ENCODE results near the gene YDJC. TPM values are rescaled to one million over a fixed set of nuclear protein-coding genes. Genes with fewer than 3 reads are reported as not detected.

YDJC gene
- total RNA-seq, 1 experiment from 2014 or later = 79.4 TPM

DNA sequence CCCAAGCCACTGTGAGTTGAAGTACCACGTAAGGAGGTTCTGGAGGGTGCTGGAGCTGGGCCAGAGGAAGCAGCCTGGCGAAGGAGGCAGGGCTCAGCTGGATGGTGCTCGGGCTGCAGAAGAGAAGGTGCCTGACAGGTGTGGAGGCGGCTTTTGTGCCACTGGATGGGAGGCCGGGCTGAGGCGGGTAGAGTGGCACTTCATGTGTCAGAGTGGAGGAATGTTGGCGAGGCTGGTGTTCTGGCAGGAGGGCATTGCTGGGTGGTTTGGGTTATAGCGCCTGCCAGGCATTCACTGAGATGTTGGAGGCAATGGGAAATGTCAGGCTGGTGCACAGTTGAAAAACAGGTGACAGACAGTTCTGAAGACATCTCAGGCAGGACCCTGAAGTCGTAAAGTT, 38.1 kb downstream of the YDJC start:
- TF ChIP-seq CTCF (conservative IDR thresholded peaks at IDR 0.05; ENCODE audit: low read depth, low read length) = no peak
- no peak for TF ChIP-seq EZH2 (IDR thresholded peaks at IDR 0.05; ENCODE audit: low read length, unreplicated experiment)
- no peak for TF ChIP-seq EZH2phosphoT487 (IDR thresholded peaks at IDR 0.05; ENCODE audit: borderline replicate concordance, low read length)
- H4K20me1 ChIP-seq (ENCODE audit: low read length) = peaks cover 47% of the 10 kb centered on the region; the same call in 1 of the 2 replicates
- no peak overlapping the region for H3K4me2 ChIP-seq (ENCODE audit: low read length)
- H2AFZ ChIP-seq (ENCODE audit: low read length) = no peak overlapping the region
- H3K4me3 ChIP-seq (ENCODE audit: low read length) = no peak overlapping the region
- H3K27ac ChIP-seq (ENCODE audit: low read length) = no peak overlapping the region
- peak; percentile 26 for DNase-seq
- intact Hi-C loops (cut with micrococcal nuclease) = no loop called here
- H3K9ac ChIP-seq (ENCODE audit: low read length) = no peak overlapping the region
- POLR2A ChIA-PET (ENCODE audit: unreplicated experiment) = no interaction called here
- H3K9me2 ChIP-seq (replicated peaks; ENCODE audit: low read length) = no peaks in the 10 kb centered on the region
- H3K9me3 ChIP-seq (ENCODE audit: low read length) = no peaks in the 10 kb centered on the region
- ATAC-seq = peak; percentile 37
- no TSS peak for BruUV-seq (replicated peaks)
- no peaks in the 10 kb centered on the region for H3K27me3 ChIP-seq (ENCODE audit: low read length)
- peaks cover 19% of the 10 kb centered on the region for H3K36me3 ChIP-seq (ENCODE audit: low read depth, low read length)
- H3F3A ChIP-seq (ENCODE audit: low read length, unreplicated experiment) = no peaks in the 10 kb centered on the region
- CTCF ChIA-PET = no interaction called here
- H3K4me1 ChIP-seq (ENCODE audit: insufficient read depth, low read length) = peaks cover 5% of the 10 kb centered on the region; the same call in 1 of the 2 replicates
- H3K79me2 ChIP-seq (ENCODE audit: low read length) = peaks cover 95% of the 10 kb centered on the region

DNA sequence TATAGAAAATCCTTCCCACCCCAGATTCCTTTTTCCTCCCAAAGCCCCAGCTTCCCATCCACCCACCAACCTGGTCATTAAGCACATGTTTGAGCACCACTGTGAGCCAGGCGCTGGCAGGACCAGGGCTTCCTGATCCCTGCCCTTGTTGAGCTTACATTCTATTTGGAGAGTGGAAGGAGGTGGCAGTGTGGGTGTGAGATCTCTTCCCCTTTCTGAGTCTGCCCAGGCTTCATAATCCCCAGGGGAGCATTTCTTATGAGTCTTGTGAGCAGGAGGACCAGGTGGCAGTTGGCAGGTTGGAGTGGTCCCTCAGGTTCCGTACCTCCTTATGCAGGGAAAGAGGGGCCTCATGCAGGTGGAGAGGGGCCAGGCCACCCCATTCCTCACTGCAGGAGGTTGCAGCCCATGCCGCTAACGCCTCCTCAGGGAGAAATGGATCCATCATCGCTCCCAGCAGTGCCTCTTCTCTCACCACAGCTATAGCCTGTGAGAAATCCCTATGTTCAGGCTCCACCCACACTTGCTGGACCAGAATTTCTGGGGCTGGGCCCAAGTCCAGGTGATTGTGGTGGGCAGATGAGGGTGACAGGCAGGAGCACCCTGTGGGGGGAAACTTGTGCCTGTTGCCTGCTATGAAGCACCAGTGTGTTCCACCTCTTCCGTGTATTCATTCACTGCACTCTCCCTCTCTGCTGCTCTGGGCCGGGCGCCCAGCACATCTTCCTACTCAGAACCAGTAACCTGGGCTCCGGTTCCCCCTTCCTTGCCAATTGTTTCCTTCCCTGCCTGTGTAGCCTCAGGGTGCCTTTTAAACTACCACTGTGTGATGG, 38.8 kb downstream of the YDJC start:
- CTCF ChIA-PET = no interaction called here

More for the DNA sequence above, 38.8 kb downstream of the YDJC start:
- peaks cover 47% of the 10 kb centered on the region; the same call in 1 of the 2 replicates for H4K20me1 ChIP-seq (ENCODE audit: low read length)
- TF ChIP-seq EZH2 (IDR thresholded peaks at IDR 0.05; ENCODE audit: low read length, unreplicated experiment) (no peak), EZH2phosphoT487 (IDR thresholded peaks at IDR 0.05; ENCODE audit: borderline replicate concordance, low read length) (no peak), CTCF (conservative IDR thresholded peaks at IDR 0.05; ENCODE audit: low read depth, low read length) (no peak)
- no peaks in the 10 kb centered on the region for H3F3A ChIP-seq (ENCODE audit: low read length, unreplicated experiment)
- no peaks in the 10 kb centered on the region for H3K9me2 ChIP-seq (replicated peaks; ENCODE audit: low read length)
- H3K4me1 ChIP-seq (ENCODE audit: insufficient read depth, low read length) = peaks cover 5% of the 10 kb centered on the region; the same call in 1 of the 2 replicates
- no peak overlapping the region for H3K9ac ChIP-seq (ENCODE audit: low read length)
- peaks cover 19% of the 10 kb centered on the region for H3K36me3 ChIP-seq (ENCODE audit: low read depth, low read length)
- ATAC-seq (no peak), DNase-seq (no peak)
- H3K79me2 ChIP-seq (ENCODE audit: low read length) = peaks cover 95% of the 10 kb centered on the region
- no TSS peak for BruUV-seq (replicated peaks)
- intact Hi-C loops (cut with micrococcal nuclease) = no loop called here
- no peak overlapping the region for H2AFZ ChIP-seq (ENCODE audit: low read length)
- H3K4me2 ChIP-seq (ENCODE audit: low read length) = no peak overlapping the region
- POLR2A ChIA-PET (ENCODE audit: unreplicated experiment) = no interaction called here
- H3K27me3 ChIP-seq (ENCODE audit: low read length) = no peaks in the 10 kb centered on the region
- H3K27ac ChIP-seq (ENCODE audit: low read length) = no peak overlapping the region
- H3K9me3 ChIP-seq (ENCODE audit: low read length) = no peaks in the 10 kb centered on the region
- no peak overlapping the region for H3K4me3 ChIP-seq (ENCODE audit: low read length)
